SKM-1 (cell line): ENCODE results near the gene HK2.
"Not testable (repeated sequence)": the region's sequence is repeated elsewhere in the genome, so short reads cannot be mapped to it uniquely, and the experiment has no call there.

Experiments
- DNase-seq: peaks from one replicate; lab custom pipeline; 2025; ENCODE audit not compliant: unreplicated experiment; lab: John Stamatoyannopoulos, UW

HK2 gene

DNA sequence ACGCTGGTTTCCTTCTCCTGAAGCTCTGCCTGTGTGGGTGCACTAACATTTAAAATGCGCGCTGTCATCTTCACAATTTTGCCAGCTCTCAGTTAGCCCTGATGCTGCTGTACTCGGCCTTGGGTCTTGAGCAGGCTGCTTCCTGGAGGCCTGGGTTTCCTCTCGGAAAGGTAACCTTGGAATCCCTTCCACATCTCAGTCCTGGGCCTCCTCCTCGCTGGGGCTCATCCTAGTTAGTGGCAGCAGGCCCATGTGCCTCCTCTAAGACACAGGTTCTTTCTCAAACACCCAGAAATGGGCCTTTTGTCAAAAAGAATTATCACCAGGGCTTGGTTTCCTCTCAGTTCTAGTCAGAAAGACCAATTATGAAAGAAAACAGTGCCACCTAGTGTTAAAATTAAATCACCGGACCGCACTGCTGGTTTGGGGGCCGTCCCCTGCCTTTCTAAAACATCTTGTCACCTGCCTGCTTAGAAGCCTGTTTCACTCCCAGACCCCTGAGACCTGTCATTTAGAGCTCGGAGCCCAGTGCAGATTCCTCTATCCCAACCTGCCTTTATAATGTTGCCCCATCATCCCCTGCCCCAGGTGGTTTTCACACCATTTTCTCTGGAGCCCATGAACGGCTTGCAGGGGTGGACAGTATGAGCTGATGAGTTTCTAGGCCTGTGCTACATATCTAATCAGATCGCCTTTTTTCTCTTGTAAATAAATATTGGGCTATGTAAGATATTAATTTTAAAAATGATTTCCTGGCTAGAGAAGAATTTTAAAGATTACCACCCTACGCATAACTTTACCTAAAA is 42.4 kb downstream of the HK2 start:
- no peak for DNase-seq

GRCh38 chr2:74877376-74877775 is 43.4 kb downstream of the HK2 start:
- DNase-seq, result no peak

DNA sequence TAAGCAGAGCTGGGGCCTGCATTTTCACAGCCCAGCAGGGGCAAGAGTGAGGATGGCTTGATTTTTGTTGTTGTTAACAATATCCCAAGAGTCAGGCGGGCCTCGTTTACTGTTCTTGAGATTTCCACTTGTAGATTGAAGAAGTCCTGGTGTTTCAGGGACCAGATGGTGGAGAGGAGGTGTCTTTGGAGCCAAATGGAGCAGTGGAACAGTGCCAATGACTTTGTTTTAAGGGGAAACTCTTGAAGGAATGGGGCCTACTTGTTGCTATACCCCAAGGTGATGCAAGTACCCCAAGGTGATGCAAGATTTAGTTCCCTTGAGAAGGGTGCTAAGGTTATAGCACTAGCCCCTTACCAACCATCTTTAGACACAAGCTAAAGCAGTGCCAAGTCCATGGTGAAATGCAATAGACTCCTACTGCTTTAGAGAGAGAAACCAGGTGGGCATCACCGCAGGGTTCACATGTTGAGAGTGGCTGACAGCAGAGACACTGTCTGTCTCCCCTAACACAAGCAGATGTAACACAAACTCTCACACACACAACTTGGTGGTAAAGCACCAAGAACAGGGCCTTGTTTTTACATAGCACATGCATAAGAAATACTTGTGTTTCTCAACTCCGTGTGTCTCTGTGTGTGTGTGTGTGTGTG is 44.0 kb downstream of the HK2 start:
- no peak for DNase-seq

DNA sequence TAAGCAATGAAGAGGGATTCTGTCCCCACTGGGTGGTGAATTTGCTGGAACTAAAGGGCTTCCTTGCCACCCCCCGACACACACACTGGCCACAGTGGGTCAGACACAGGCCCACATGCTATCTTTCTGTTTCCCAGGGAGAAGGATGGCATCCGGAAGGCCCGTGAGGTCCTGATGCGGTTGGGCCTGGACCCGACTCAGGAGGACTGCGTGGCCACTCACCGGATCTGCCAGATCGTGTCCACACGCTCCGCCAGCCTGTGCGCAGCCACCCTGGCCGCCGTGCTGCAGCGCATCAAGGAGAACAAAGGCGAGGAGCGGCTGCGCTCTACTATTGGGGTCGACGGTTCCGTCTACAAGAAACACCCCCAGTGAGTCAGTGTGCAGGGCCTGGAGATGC is 44.6 kb downstream of the HK2 start:
- DNase-seq, result no peak

GRCh38 chr2:74880054-74880728 is 46.3 kb downstream of the HK2 start:
- DNase-seq, result no peak

- no peak for DNase-seq
Measured at GRCh38 chr2:74881176-74881575, 47.2 kb downstream of the HK2 start.

DNA sequence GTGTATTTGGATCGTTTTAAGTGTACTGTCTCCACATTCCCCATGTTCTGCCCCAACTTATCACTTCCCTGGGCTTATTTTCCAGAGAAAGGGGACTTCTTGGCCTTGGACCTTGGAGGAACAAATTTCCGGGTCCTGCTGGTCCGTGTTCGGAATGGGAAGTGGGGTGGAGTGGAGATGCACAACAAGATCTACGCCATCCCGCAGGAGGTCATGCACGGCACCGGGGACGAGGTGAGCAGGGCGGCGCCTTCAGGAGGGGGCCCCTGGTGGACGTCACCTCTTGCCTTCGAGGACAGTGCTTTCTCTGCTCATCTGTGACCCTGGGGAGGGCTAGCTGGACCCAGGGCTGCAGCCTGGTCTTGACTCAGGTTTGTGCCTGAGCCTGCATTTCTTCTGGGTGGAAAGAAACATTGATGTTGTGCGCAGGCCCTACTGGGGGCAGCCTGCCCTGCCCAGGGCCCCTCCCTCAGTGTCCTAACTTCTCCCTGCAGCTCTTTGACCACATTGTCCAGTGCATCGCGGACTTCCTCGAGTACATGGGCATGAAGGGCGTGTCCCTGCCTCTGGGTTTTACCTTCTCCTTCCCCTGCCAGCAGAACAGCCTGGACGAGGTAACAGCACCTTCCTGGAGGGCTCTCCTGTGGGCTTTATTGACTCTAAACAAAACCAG is 47.8 kb downstream of the HK2 start:
- DNase-seq, result no peak

DNA sequence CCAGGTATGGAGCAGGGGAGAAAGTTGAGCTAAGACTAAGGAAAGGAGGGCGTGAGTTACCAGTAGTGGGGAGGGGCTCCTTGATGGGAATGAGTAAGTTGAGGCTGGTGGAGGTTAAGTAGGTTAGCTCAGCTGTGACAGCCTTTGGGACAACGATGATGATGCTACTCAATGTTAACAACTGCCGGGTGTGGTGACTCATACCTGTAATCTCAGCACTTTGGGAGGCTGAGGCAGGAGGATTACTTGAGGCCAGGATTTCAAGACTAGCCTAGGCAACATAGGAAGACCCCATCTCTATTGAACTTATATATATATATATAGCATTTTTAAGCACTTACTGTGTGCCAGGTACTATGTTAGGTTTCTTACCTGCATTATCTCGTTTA is 48.4 kb downstream of the HK2 start:
- DNase-seq, result no peak

- no peak for DNase-seq
Measured at GRCh38 chr2:74883011-74883410, 49.1 kb downstream of the HK2 start.

DNA sequence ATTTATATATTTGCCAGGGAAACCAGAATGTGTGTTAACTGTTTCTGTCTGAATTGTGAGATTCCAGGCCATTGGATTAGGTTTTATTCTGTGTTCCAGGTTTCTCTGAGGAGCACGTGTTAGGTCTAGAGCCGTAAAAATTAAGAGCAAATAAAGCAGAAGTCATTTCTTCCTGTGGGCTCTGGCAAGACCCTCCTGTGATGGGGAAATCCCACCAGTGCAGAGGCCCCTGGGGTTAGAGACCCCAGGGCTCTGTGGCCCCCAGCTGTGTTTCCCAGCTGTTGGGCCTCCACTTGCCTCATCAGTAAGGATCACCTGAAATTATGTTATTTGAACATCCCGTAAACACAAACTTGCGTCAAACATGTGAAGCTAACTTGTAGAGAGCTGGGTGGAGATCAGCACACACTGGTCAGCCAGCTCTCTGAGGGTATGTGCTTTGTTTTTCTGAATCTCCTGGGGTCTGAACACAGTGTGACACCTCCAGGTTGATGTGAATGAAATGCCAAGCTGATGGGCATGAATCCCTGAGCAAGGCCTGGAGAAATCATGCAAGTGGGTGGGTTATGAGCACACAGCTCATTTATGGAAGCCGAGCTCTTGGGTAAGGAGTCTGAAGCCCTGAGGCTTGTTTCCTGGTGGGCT is 50.3 kb downstream of the HK2 start:
- no peak for DNase-seq

GRCh38 chr2:74884866-74885265 is 50.9 kb downstream of the HK2 start:
- DNase-seq, result no peak

- DNase-seq, result no peak
Measured at GRCh38 chr2:74886251-74886650, 52.3 kb downstream of the HK2 start.

GRCh38 chr2:74886811-74887210 is 52.9 kb downstream of the HK2 start:
- DNase-seq, result no peak

DNA sequence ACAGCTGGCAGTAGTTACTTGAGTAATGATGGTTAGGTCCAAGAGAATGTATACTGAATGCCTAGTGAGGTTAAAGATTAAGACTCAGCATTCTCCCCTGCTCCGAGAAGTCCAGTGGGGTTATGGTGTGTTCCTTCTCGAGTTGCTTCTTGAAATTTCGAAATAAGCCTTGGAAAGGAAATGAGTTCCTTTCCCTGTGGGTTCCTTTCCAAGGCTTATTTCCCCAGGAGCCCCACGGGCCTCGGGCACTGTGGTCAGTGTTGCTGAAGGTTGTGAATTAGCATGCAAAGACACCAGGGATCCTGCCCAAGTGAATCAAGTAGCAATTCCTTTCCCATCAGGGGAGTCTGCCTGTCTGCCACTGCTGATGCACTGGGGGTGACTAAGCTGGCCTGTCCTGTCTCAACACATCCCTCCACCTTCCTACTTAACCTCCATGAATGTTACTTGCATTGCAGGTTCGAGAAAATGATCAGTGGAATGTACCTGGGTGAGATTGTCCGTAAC is 53.6 kb downstream of the HK2 start:
- DNase-seq, result no peak

DNA sequence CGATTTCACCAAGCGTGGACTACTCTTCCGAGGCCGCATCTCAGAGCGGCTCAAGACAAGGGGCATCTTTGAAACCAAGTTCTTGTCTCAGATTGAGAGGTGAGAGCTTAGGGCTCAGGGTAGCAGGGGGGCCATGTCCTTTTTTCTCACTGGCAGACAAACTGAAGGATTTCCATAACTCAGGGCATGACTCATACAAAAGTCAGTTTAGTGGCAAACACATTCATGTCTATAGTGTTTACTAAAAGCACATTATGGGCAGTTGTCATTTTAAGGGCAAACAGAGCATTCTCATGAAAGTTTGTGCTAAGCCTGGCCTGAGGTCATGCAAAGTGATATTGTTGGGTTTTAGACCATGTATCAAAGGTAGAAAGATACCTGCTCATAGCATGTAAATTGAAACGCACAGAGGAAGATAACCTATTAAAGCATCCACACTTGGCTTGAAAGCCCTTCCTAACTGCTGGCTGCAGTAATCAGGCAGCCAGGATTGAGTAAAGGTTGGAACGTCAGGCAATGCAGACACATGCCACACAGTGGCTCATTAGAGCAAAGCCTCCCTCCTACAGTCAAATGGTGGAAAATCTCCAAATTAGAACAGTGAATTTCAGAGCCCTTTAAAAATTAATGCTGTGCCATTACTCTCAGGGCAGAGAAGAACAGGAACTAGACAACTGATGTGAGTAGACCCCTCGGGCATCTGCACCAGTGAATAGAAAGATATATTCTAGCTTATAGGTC is 54.2 kb downstream of the HK2 start:
- no peak for DNase-seq

GRCh38 chr2:74889159-74889558 is 55.2 kb downstream of the HK2 start:
- no peak for DNase-seq

- DNase-seq, result no peak
Measured at GRCh38 chr2:74890711-74891110, 56.8 kb downstream of the HK2 start.

GRCh38 chr2:74891136-74891764 is 57.3 kb downstream of the HK2 start:
- DNase-seq, result no peak

DNA sequence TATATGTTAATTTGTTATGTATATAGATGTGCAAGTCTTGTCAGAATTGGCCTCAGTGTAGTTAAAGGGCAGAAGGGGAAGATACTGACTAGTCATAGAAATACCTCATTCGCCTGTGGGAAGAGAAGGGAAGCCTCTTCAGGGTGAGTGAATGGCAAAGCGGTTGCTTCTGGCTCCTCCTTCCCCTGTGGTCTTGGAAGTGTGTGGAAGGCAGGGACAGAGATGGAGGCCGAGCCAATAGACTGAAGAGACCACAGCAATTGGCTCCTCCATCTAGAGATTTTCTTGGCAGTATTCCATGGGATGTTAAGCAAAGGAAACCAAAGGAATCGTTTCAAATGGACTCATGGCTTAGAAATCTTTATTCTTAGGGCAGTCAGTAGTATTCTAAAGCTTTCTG is 57.9 kb downstream of the HK2 start:
- DNase-seq, result not testable (repeated sequence)

DNA sequence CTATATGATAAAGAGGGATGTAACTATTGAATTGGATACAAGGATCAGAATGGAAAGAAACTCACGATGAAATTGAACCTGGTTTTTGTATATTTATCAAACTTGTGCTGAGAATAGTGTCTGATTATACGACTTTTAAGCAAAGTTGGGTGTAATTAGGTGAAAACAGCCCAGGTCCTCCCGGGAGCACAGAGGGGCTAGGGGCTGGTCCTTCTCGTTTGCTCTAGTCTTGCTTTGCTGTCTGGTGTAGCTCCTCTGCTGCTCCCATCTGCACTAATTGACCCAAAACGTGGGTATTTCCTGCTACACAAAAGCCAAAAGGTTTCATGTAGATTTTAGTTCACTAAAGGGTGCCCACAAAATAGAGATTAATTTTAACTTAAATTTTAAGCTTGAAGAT is 58.7 kb downstream of the HK2 start:
- no peak for DNase-seq
